ENCODE data around the gene SLC16A10. TPM values are rescaled to one million over a fixed set of nuclear protein-coding genes. Genes with fewer than 3 reads are reported as not detected.

The SLC16A10 gene
- total RNA-seq, 1 donor from 2014 or later, result 2.2 TPM

GRCh38 chr6:111258010-111258409 lies 170.7 kb downstream of the SLC16A10 start:
- intact Hi-C loops (cut with micrococcal nuclease), result loop anchor here (2.0 to 5.0 kb wide), 7 partner anchors 171 to 829 kb away; partner anchors contain the start of genes CDK19, FAM229B, FYN and SLC16A10

GRCh38 chr6:111258615-111259088 lies 171.3 kb downstream of the SLC16A10 start:
- intact Hi-C loops (cut with micrococcal nuclease), result loop anchor here (1.0 to 5.0 kb wide), 12 partner anchors 172 to 829 kb away; partner anchors contain the start of genes CDK19, FAM229B, FYN and REV3L

- intact Hi-C loops (cut with micrococcal nuclease), result loop anchor here (1.0 to 5.0 kb wide), 12 partner anchors 172 to 828 kb away; partner anchors contain the start of genes CDK19, FAM229B, FYN and REV3L
Measured at GRCh38 chr6:111259089-111259831, 172.0 kb downstream of the SLC16A10 start.

DNA sequence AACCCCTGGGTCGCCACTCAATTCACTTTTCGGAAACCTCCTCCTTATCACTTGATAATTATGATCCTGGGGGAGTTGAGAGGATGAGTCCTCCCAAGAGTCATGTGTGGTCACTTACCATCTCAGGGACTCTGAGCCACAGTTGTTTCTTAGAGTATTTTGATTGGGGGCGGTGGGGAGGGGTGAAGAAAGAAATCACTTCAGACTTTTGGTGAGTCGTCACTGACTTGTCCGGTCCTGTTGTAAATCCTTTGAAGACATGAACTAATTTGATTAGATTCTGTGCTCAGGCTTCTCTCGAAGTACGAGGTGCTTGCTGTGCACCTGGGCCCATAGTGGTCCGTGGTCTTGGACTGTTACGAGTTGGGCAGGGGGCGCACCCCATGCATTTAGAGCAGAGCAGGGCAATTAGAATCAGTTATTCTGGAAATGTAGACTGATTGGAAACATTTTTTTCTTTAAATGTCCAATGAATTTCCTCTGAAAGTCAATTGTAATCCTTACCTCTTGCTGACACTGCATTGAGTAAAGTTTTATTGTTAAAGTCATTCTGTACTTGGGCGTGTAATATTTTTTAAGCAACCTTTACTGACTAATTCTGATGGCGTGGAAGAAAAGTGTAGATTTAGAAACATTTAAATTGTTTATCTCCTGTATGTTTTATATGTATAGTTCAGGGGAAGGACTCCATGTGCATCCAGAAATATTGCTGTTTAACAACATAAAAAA lies 173.4 kb downstream of the SLC16A10 start:
- intact Hi-C loops (cut with micrococcal nuclease), result no loop called here

GRCh38 chr6:111263837-111264236 lies 176.5 kb downstream of the SLC16A10 start:
- intact Hi-C loops (cut with micrococcal nuclease), result no loop called here

DNA sequence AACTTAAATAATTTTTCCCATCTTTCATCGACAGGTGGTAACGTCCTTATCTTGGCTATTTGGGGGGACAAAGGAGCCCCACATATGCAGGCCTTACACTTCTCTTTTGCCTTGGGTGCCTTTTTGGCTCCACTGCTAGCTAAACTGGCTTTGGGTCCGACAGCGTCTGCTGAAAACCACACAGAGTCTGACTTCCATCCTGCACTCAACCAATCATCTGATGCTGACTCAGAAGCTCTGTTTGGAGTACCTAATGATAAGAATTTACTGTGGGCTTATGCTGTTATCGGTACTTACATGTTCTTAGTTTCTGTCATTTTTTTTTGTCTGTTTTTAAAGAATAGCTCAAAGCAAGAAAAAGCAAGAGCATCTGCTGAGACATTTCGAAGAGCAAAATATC lies 178.5 kb downstream of the SLC16A10 start:
- intact Hi-C loops (cut with micrococcal nuclease), result no loop called here

GRCh38 chr6:111266276-111266675 lies 179.0 kb downstream of the SLC16A10 start:
- intact Hi-C loops (cut with micrococcal nuclease), result no loop called here

GRCh38 chr6:111267764-111268333 lies 180.5 kb downstream of the SLC16A10 start:
- intact Hi-C loops (cut with micrococcal nuclease), result no loop called here

GRCh38 chr6:111269401-111269970 lies 182.2 kb downstream of the SLC16A10 start:
- intact Hi-C loops (cut with micrococcal nuclease), result no loop called here

DNA sequence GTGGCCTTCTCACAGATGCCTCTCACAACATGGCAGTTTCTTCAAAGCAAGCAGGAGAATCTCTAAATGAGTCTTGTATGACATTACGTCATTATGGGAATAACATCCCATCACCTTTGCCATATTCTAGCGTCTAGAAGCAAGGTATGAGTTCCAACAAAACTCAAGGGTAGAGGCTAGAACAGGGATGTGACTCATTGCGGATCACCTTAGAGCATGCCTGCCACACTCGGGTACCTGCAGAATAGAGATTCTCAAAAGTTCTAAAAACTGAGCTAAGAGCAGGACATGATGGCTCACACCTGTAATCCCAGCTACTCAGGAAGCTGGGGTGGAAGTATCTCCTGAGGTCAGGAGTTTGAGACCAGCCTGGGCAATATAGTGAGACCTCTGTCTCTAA lies 182.8 kb downstream of the SLC16A10 start:
- intact Hi-C loops (cut with micrococcal nuclease), result no loop called here

- intact Hi-C loops (cut with micrococcal nuclease), result no loop called here
Measured at GRCh38 chr6:111274593-111275217, 187.4 kb downstream of the SLC16A10 start.

- intact Hi-C loops (cut with micrococcal nuclease), result no loop called here
Measured at GRCh38 chr6:111276335-111276734, 189.0 kb downstream of the SLC16A10 start.

DNA sequence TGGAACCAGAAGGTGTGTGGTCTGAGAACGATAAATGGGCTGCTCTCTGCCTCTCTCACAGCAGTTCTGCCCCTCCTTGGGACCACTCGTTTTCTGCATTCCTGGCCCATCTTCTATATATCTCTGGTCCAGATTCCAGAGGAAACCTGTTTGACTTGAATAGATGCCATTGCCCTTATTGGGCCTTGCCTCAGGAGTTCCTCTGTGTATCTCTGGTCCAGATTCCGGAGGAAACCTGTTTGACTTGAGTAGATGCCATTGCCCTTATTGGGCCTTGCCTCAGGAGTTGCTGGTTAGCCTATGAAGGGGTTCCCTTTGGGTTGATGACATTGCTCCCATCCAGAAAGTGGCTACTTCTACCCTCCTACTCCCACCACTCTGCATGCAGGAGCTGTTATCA lies 189.4 kb downstream of the SLC16A10 start:
- intact Hi-C loops (cut with micrococcal nuclease), result no loop called here

GRCh38 chr6:111277819-111278218 lies 190.5 kb downstream of the SLC16A10 start:
- intact Hi-C loops (cut with micrococcal nuclease), result no loop called here

DNA sequence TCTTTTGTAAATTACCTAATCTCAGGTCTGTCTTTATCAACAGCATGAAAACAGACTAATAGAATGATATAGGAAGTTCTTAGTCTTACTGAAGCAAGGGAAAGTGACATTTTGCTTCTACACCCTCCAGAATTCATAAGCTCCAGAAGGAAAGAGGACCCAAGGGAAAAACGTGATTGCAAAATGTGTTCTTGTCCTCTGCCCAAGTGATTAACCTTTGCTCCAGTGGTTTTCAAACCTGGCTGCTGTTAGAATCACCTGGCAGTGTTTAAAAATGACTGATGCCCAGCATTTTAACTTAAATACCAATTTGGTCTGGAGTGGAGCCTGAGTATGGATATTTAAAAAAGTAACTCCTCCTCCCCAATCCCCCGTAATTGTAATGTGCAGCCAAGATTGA lies 191.4 kb downstream of the SLC16A10 start:
- intact Hi-C loops (cut with micrococcal nuclease), result no loop called here

DNA sequence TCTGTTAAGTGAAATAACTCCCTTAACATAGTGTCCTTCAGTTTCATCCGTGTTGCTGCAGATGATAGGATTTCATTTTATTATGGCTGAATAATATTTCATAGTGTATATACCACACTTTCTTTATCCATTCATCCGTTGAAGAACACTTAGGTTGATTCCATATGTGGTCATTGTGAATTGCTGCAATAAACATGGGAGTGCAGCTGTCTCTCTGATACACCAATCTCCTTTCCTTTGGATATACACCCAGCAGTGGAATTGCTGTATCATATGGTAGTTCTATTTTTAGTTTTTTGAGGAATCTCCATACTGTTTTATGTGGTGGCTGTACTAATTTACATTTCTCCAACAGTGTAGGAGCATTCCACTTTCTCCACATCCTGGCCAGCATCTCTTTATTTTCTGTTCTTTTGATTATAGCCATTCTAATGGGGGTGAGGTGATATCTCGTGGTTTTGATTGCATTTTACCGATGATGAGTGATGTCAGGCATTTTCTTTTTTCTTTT lies 193.2 kb downstream of the SLC16A10 start:
- intact Hi-C loops (cut with micrococcal nuclease), result no loop called here

Other genes with a start within 250 kb of the SLC16A10 start
- gene AMD1, start 212.7 kb upstream of the SLC16A10 start, total RNA-seq, result 101 and 104 TPM in 2 replicates
- 119 and 122 TPM in 2 replicates for gene GTF3C6, start 128.8 kb upstream of the SLC16A10 start, total RNA-seq
- 32.1 and 33.6 TPM in 2 replicates for gene RPF2, start 105.5 kb upstream of the SLC16A10 start, total RNA-seq

All from T-helper 2 cell treated with Interferon-gamma antibody and Interleukin-4, amounts not matched to agents 100 ng/mL and 5 ng/mL, for 36 hours (primary cell).